Liver (tissue), 9 donors: ENCODE measurements around the gene SPTBN5. TPM values are rescaled to one million over a fixed set of nuclear protein-coding genes. Genes with fewer than 3 reads are reported as not detected.

Experiments used
- DNase-seq: peaks from one replicate; pipeline ENCODE4 v3.0.0-alpha.2; 2017; ENCODE audit warnings: low spot score
- H3K27ac ChIP-seq, 2 donors: one replicate each; pipeline ENCODE4 v1.7.0; 2013; ENCODE audit warnings: inconsistent platforms in 2 of 2, low read length in 2 of 2, control low read depth in 1 of 2, low read depth in 1 of 2, mild to moderate bottlenecking in 1 of 2
- H3K27me3 ChIP-seq, 4 donors: one replicate each; pipeline versions ENCODE4 v1.6.1 to v1.7.0; 2013; ENCODE audit warnings: low read length in 3 of 4, inconsistent platforms in 1 of 4, mild to moderate bottlenecking in 1 of 4, moderate library complexity in 1 of 4; ENCODE audit not compliant: control insufficient read depth in 4 of 4, insufficient read depth in 4 of 4
- H3K36me3 ChIP-seq, 4 donors: one replicate each; pipeline versions ENCODE4 v1.6.1 to v1.7.0; 2013; ENCODE audit warnings: low read length in 3 of 4, mild to moderate bottlenecking in 3 of 4, low read depth in 1 of 4, moderate library complexity in 1 of 4; ENCODE audit not compliant: control insufficient read depth in 4 of 4, insufficient read depth in 3 of 4
- H3K4me1 ChIP-seq, 4 donors: one replicate each; pipeline versions ENCODE4 v1.6.1 to v1.7.0; 2013; ENCODE audit warnings: low read length in 3 of 4, mild to moderate bottlenecking in 3 of 4, moderate library complexity in 1 of 4; ENCODE audit not compliant: control insufficient read depth in 4 of 4, insufficient read depth in 4 of 4
- H3K4me3 ChIP-seq, 3 donors: one replicate each; pipeline versions ENCODE4 v1.6.1 to v1.7.0; 2013; ENCODE audit warnings: low read length in 3 of 3, control low read depth in 1 of 3, low read depth in 1 of 3, mild to moderate bottlenecking in 1 of 3
- H3K9ac ChIP-seq, 2 donors: one replicate each; pipeline ENCODE4 v1.7.0; 2013; ENCODE audit warnings: low read length in 2 of 2, mild to moderate bottlenecking in 2 of 2, moderate library complexity in 2 of 2, control low read depth in 1 of 2, low read depth in 1 of 2
- H3K9me3 ChIP-seq, 4 donors: one replicate each; pipeline versions ENCODE4 v1.6.1 to v1.7.0; 2013; ENCODE audit warnings: low read length in 3 of 4; ENCODE audit not compliant: control insufficient read depth in 4 of 4
- ATF3 ChIP-seq: IDR thresholded peaks from 2 replicates; pipeline ENCODE4 v1.6.1; 2016; ENCODE audit warnings: antibody characterized with exemption
- CTCF ChIP-seq: fragments of 150-350 bp; IDR thresholded peaks from 2 replicates; pipeline ENCODE4 v1.5.1; 2017; ENCODE audit warnings: improper control_type of control experiment, low read depth, low read length; ENCODE audit not compliant: missing input control
- EGR1 ChIP-seq, 2 donors: IDR thresholded peaks; 2 replicates each; pipeline ENCODE4 v1.6.1; 2016 to 2018; ENCODE audit warnings: antibody characterized with exemption in 2 of 2, low read depth in 2 of 2
- FOXA1 ChIP-seq: IDR thresholded peaks from 2 replicates; pipeline ENCODE4 v1.6.1; 2016; ENCODE audit warnings: antibody characterized with exemption
- FOXA2 ChIP-seq: IDR thresholded peaks from 2 replicates; pipeline ENCODE4 v1.6.1; 2016; ENCODE audit warnings: antibody characterized with exemption
- GABPA ChIP-seq, 2 donors: IDR thresholded peaks in 1 of 2; conservative IDR thresholded peaks in 1 of 2; 2 replicates each; pipeline ENCODE4 v1.6.1; 2016; ENCODE audit warnings: antibody characterized with exemption in 2 of 2, mild to moderate bottlenecking in 1 of 2, moderate library complexity in 1 of 2
- HNF4A ChIP-seq, 2 donors: conservative IDR thresholded peaks; 2 replicates each; pipeline ENCODE4 v1.6.1; 2016; ENCODE audit warnings: antibody characterized with exemption in 2 of 2, mild to moderate bottlenecking in 2 of 2
- HNF4G ChIP-seq: IDR thresholded peaks from 2 replicates; pipeline ENCODE4 v1.6.1; 2016; ENCODE audit warnings: antibody characterized with exemption
- JUND ChIP-seq, 2 donors: IDR thresholded peaks; 2 replicates each; pipeline ENCODE4 v1.6.1; 2016; ENCODE audit warnings: antibody characterized with exemption in 2 of 2
- MAX ChIP-seq: IDR thresholded peaks from 2 replicates; pipeline ENCODE4 v1.6.1; 2016; ENCODE audit warnings: antibody characterized with exemption
- NR2F2 ChIP-seq: IDR thresholded peaks from 2 replicates; pipeline ENCODE4 v1.6.1; 2016; ENCODE audit warnings: antibody characterized with exemption
- RAD21 ChIP-seq, 2 donors: IDR thresholded peaks; 2 replicates each; pipeline ENCODE4 v1.6.1; 2016; ENCODE audit warnings: antibody characterized with exemption in 2 of 2, mild to moderate bottlenecking in 2 of 2
- RXRA ChIP-seq, 2 donors: IDR thresholded peaks; 2 replicates each; pipeline ENCODE4 v1.6.1; 2017 to 2018; ENCODE audit warnings: antibody characterized with exemption in 2 of 2, mild to moderate bottlenecking in 1 of 2
- SP1 ChIP-seq: IDR thresholded peaks from 2 replicates; pipeline ENCODE4 v1.6.1; 2018; ENCODE audit warnings: antibody characterized with exemption, mild to moderate bottlenecking
- TAF1 ChIP-seq: conservative IDR thresholded peaks from 2 replicates; pipeline ENCODE4 v1.6.1; 2016; ENCODE audit warnings: antibody characterized with exemption, mild to moderate bottlenecking
- YY1 ChIP-seq: IDR thresholded peaks from 2 replicates; pipeline ENCODE4 v1.6.1; 2016; ENCODE audit warnings: antibody characterized with exemption, mild to moderate bottlenecking
- WGBS: extraction: QIAGEN DNeasy Blood & Tissue Kit; methylation state at CpG from one replicate; pipeline ENCODE4 v1.1.7; 2013; 5-methylcytosine and 5-hydroxymethylcytosine counted together
- polyA plus RNA-seq, 2 donors: library from polyadenylated mRNA; stranded (reverse) in 1 of 2; unstranded in 1 of 2; fragments of 200-250 nt in 1 of 2; fragments of >200 nt in 1 of 2; fragmentation: Nextera tagmentation in 1 of 2; extraction: Ambion mirVana in 1 of 2; gene quantifications; one replicate each; pipeline versions ENCODE4 v1.2.1 to v1.2.3, GENCODE V29; 2013 to 2015
- total RNA-seq, 2 donors: library from RNA; depleted of rRNA; stranded (reverse); fragments of >200 nt; gene quantifications; one replicate each; pipeline ENCODE4 v1.2.3, GENCODE V29; 2014
- TF ChIP-seq, protein P1 (sequence below): IDR thresholded peaks from 2 replicates; pipeline ENCODE4 v1.6.1; 2016; ENCODE audit warnings: antibody characterized with exemption, mild to moderate bottlenecking
- TF ChIP-seq, protein P2 (sequence below): IDR thresholded peaks from 2 replicates; pipeline ENCODE4 v1.6.1; 2016; ENCODE audit warnings: antibody characterized with exemption
- donor health status: healthy.
- donor health status: healthy.
- donor health status: healthy.
- donor health status: healthy.
- donor health status: healthy.

Gene SPTBN5
- total and polyA plus RNA-seq, 4 donors, result 0.12 to 1.7 (median 0.17) TPM

- Histone ChIP-seq H3K9ac (no peak overlapping the region), H3K9me3 (no peaks in the 10 kb centered on the region), H3K36me3 (no peaks in the 10 kb centered on the region), H3K4me3 (no peak overlapping the region), H3K27me3 (no peaks in the 10 kb centered on the region), H3K27ac (no peak overlapping the region), H3K4me1 (no peaks in the 10 kb centered on the region)
- TF ChIP-seq SP1, result no peak
- TF ChIP-seq, protein P1, sequence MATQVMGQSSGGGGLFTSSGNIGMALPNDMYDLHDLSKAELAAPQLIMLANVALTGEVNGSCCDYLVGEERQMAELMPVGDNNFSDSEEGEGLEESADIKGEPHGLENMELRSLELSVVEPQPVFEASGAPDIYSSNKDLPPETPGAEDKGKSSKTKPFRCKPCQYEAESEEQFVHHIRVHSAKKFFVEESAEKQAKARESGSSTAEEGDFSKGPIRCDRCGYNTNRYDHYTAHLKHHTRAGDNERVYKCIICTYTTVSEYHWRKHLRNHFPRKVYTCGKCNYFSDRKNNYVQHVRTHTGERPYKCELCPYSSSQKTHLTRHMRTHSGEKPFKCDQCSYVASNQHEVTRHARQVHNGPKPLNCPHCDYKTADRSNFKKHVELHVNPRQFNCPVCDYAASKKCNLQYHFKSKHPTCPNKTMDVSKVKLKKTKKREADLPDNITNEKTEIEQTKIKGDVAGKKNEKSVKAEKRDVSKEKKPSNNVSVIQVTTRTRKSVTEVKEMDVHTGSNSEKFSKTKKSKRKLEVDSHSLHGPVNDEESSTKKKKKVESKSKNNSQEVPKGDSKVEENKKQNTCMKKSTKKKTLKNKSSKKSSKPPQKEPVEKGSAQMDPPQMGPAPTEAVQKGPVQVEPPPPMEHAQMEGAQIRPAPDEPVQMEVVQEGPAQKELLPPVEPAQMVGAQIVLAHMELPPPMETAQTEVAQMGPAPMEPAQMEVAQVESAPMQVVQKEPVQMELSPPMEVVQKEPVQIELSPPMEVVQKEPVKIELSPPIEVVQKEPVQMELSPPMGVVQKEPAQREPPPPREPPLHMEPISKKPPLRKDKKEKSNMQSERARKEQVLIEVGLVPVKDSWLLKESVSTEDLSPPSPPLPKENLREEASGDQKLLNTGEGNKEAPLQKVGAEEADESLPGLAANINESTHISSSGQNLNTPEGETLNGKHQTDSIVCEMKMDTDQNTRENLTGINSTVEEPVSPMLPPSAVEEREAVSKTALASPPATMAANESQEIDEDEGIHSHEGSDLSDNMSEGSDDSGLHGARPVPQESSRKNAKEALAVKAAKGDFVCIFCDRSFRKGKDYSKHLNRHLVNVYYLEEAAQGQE, result no peak
- TF ChIP-seq TAF1, result no peak
- TF ChIP-seq HNF4A (conservative IDR thresholded peaks at IDR 0.05), result no peak
- no peak for TF ChIP-seq JUND (IDR thresholded peaks at IDR 0.05)
- 96% methylated on average over 15 of the region's 15 CpGs for WGBS
- DNase-seq, result no peak
Measured at GRCh38 chr15:41858756-41859155, 35.1 kb downstream of the SPTBN5 start.

DNA sequence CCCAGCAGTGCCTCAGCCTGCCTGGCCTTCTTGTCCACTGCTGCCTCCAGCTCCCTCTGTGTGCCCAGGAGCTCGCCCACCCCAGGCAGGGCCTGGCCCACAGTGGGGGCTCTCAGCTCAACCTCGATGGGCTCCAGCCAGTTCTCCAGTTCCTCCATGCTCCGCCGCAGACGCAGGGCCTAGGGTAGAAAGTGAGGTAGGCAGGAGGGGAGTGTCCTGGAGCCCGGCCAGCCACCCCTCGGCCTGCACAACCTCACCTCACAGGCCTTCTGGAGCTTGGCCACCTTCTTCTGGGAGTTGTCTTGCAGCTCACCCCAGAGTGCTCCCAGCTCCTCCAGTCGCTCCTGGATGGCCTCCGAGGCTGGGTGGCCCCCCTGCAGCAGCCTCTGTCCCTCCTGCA lies 36.5 kb downstream of the SPTBN5 start:
- no peaks in the 10 kb centered on the region for H3K9me3 ChIP-seq
- TF ChIP-seq, protein P2, sequence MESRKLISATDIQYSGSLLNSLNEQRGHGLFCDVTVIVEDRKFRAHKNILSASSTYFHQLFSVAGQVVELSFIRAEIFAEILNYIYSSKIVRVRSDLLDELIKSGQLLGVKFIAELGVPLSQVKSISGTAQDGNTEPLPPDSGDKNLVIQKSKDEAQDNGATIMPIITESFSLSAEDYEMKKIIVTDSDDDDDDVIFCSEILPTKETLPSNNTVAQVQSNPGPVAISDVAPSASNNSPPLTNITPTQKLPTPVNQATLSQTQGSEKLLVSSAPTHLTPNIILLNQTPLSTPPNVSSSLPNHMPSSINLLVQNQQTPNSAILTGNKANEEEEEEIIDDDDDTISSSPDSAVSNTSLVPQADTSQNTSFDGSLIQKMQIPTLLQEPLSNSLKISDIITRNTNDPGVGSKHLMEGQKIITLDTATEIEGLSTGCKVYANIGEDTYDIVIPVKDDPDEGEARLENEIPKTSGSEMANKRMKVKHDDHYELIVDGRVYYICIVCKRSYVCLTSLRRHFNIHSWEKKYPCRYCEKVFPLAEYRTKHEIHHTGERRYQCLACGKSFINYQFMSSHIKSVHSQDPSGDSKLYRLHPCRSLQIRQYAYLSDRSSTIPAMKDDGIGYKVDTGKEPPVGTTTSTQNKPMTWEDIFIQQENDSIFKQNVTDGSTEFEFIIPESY, result no peak
- TF ChIP-seq HNF4G (no peak), CTCF (no peak), MAX (no peak), SP1 (no peak), HNF4A (conservative IDR thresholded peaks at IDR 0.05) (no peak), JUND (IDR thresholded peaks at IDR 0.05) (no peak), EGR1 (IDR thresholded peaks at IDR 0.05; ENCODE audit: low read depth in 2 of 2) (no peak), NR2F2 (no peak), YY1 (no peak), RXRA (IDR thresholded peaks at IDR 0.05) (no peak), TAF1 (no peak), FOXA2 (no peak), FOXA1 (no peak), RAD21 (IDR thresholded peaks at IDR 0.05) (no peak), GABPA (IDR thresholded peaks at IDR 0.05 in 1 of 2, conservative IDR thresholded peaks at IDR 0.05 in 1 of 2) (no peak), ATF3 (no peak)
- no peaks in the 10 kb centered on the region for H3K36me3 ChIP-seq
- H3K4me3 ChIP-seq, result no peak overlapping the region
- H3K27ac ChIP-seq, result no peak overlapping the region
- H3K4me1 ChIP-seq, result no peaks in the 10 kb centered on the region
- DNase-seq, result no peak
- no peak overlapping the region for H3K9ac ChIP-seq
- 95% methylated on average over 9 of the region's 9 CpGs for WGBS
- no peaks in the 10 kb centered on the region for H3K27me3 ChIP-seq
